A673 (cell line): ENCODE measurements around the gene TMEM266. TPM values are rescaled to one million over a fixed set of nuclear protein-coding genes. Genes with fewer than 3 reads are reported as not detected.

Experiments
- BruUV-seq: library from RNA; stranded (reverse); fragments of 400-500 nt; replicated peaks from 2 replicates; lab custom pipeline; 2021; lab: Mats Ljungman, UMichigan
- CTCF ChIA-PET: fragments of 300-600 bp; sonication (Branson Sonifier 250); formaldehyde crosslinking; loops from one replicate; lab custom pipeline; 2022; ENCODE audit warnings: antibody characterized with exemption; lab: Charles Lee
- POLR2A ChIA-PET: fragments of 300-600 bp; sonication (Branson Sonifier 250); formaldehyde crosslinking; loops from one replicate; lab custom pipeline; 2022; ENCODE audit warnings: antibody characterized with exemption; ENCODE audit not compliant: low non-redundant PET; lab: Charles Lee
- DNase-seq: peaks from one replicate; pipeline ENCODE4 v3.0.0-alpha.2; 2015; ENCODE audit warnings: low spot score
- H3K27ac ChIP-seq: fragments of 200-600 bp; sonication (generic); 2 replicates; pipeline ENCODE4 v1.5.1; 2016; ENCODE audit warnings: mixed run types, low read depth, mild to moderate bottlenecking, mixed read lengths, antibody characterized with exemption, low read length; ENCODE audit not compliant: poor library complexity, severe bottlenecking
- H3K27me3 ChIP-seq: fragments of 200-600 bp; sonication (generic); replicated peaks from 2 replicates; pipeline ENCODE4 v1.6.1; 2017; ENCODE audit warnings: mixed run types, low read depth, mild to moderate bottlenecking, mixed read lengths, antibody characterized with exemption, low read length; ENCODE audit not compliant: insufficient read depth, poor library complexity
- H3K36me3 ChIP-seq: fragments of 200-600 bp; sonication (generic); 2 replicates; pipeline ENCODE4 v1.6.1; 2016; ENCODE audit warnings: mixed run types, mild to moderate bottlenecking, mixed read lengths, antibody characterized with exemption, low read length; ENCODE audit not compliant: insufficient read depth, poor library complexity, severe bottlenecking
- H3K4me1 ChIP-seq: fragments of 200-600 bp; sonication (generic); 2 replicates; pipeline ENCODE4 v1.6.1; 2017; ENCODE audit warnings: mixed run types, mild to moderate bottlenecking, mixed read lengths, antibody characterized with exemption, low read length; ENCODE audit not compliant: insufficient read depth, poor library complexity, severe bottlenecking
- H3K4me3 ChIP-seq: fragments of 200-600 bp; sonication (generic); 2 replicates; pipeline ENCODE4 v1.5.1; 2016; ENCODE audit warnings: low read depth, mixed run types, mild to moderate bottlenecking, mixed read lengths, low read length; ENCODE audit not compliant: poor library complexity, severe bottlenecking
- H3K9me3 ChIP-seq: fragments of 200-600 bp; sonication (generic); 2 replicates; pipeline ENCODE4 v1.6.1; 2016; ENCODE audit warnings: mixed run types, low read depth, mild to moderate bottlenecking, mixed read lengths, antibody characterized with exemption, low read length; ENCODE audit not compliant: poor library complexity, severe bottlenecking
- CTCF ChIP-seq: fragments of 300-800, 200-600 bp; sonication (generic); conservative IDR thresholded peaks from 2 replicates; pipeline ENCODE4 v1.5.1; 2017; ENCODE audit warnings: low read depth, mild to moderate bottlenecking, antibody characterized with exemption, low read length, moderate library complexity, mixed read lengths
- EZH2 ChIP-seq: fragments of 200-600 bp; sonication (generic); IDR thresholded peaks from 2 replicates; pipeline ENCODE4 v1.6.1; 2017; ENCODE audit warnings: borderline replicate concordance, low read depth, mild to moderate bottlenecking, mixed read lengths, antibody characterized with exemption, low read length; ENCODE audit not compliant: poor library complexity, severe bottlenecking
- intact Hi-C: fragments of 100-400 bp; cut with micrococcal nuclease; formaldehyde crosslinking; loops from one replicate; pipeline ENCODE4 v1.10.0; 2022; ENCODE audit not compliant: unreplicated experiment
- total RNA-seq: library from RNA; stranded (reverse); gene quantifications from 2 replicates; pipeline ENCODE4 v1.2.3, GENCODE V29; 2021

TMEM266 gene
- total RNA-seq, 1 experiment from 2014 or later, result not detected

GRCh38 chr15:76118767-76119166 lies 59.0 kb downstream of the TMEM266 start:
- CTCF ChIA-PET, result no interaction called here
- BruUV-seq, result no TSS peak

GRCh38 chr15:76123031-76123430 lies 63.2 kb downstream of the TMEM266 start:
- H3K4me3 ChIP-seq, result no peak overlapping the region
- no peaks in the 10 kb centered on the region for H3K4me1 ChIP-seq
- intact Hi-C loops, result no loop called here
- ChIA-PET POLR2A (no interaction called here), CTCF (no interaction called here)
- H3K36me3 ChIP-seq, result no peaks in the 10 kb centered on the region
- no peaks in the 10 kb centered on the region for H3K27me3 ChIP-seq
- H3K9me3 ChIP-seq, result no peaks in the 10 kb centered on the region
- no peak for DNase-seq
- TF ChIP-seq CTCF (no peak), EZH2 (no peak)
- H3K27ac ChIP-seq, result no peak overlapping the region
- BruUV-seq, result no TSS peak

More at GRCh38 chr15:76118767-76119166, 59.0 kb downstream of the TMEM266 start:
- Histone ChIP-seq H3K4me3 (no peak overlapping the region), H3K27ac (no peak overlapping the region), H3K4me1 (no peaks in the 10 kb centered on the region), H3K9me3 (no peaks in the 10 kb centered on the region), H3K27me3 (no peaks in the 10 kb centered on the region), H3K36me3 (no peaks in the 10 kb centered on the region)
- TF ChIP-seq CTCF (no peak), EZH2 (no peak)
- intact Hi-C loops, result no loop called here
- no peak for DNase-seq
- POLR2A ChIA-PET, result no interaction called here

- intact Hi-C loops, result no loop called here
- POLR2A ChIA-PET, result no interaction called here
- Histone ChIP-seq H3K27me3 (peaks cover 8% of the 10 kb centered on the region), H3K4me3 (no peak overlapping the region), H3K27ac (no peak overlapping the region), H3K36me3 (no peaks in the 10 kb centered on the region), H3K9me3 (no peaks in the 10 kb centered on the region), H3K4me1 (no peaks in the 10 kb centered on the region)
- BruUV-seq, result no TSS peak
- no peak for DNase-seq
- CTCF ChIA-PET, result interaction anchor here (0.6 kb wide), 1 partner anchor 27 kb away, joined by 4 read pairs; no protein-coding TSS in a partner anchor
- TF ChIP-seq EZH2, result no peak
- no peak for TF ChIP-seq CTCF
These were observed 67.4 kb downstream of the TMEM266 start for GRCh38 chr15:76127169-76127568.
